IPS-NIHi7 (cell line): ENCODE data around the gene CCDC117.
A peak's percentile ranks its signal among the peaks of the same experiment; 100 is the strongest.
"Not testable (repeated sequence)": the region's sequence is repeated elsewhere in the genome, so short reads cannot be mapped to it uniquely, and the experiment has no call there.

Experiments
- DNase-seq: peaks from one replicate; pipeline ENCODE4 v3.0.0; 2012; ENCODE audit warnings: mixed read lengths; ENCODE audit errors: extremely low spot score

CCDC117 gene, protein sequence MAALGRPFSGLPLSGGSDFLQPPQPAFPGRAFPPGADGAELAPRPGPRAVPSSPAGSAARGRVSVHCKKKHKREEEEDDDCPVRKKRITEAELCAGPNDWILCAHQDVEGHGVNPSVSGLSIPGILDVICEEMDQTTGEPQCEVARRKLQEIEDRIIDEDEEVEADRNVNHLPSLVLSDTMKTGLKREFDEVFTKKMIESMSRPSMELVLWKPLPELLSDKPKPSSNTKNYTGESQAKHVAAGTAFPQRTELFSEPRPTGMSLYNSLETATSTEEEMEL

DNA sequence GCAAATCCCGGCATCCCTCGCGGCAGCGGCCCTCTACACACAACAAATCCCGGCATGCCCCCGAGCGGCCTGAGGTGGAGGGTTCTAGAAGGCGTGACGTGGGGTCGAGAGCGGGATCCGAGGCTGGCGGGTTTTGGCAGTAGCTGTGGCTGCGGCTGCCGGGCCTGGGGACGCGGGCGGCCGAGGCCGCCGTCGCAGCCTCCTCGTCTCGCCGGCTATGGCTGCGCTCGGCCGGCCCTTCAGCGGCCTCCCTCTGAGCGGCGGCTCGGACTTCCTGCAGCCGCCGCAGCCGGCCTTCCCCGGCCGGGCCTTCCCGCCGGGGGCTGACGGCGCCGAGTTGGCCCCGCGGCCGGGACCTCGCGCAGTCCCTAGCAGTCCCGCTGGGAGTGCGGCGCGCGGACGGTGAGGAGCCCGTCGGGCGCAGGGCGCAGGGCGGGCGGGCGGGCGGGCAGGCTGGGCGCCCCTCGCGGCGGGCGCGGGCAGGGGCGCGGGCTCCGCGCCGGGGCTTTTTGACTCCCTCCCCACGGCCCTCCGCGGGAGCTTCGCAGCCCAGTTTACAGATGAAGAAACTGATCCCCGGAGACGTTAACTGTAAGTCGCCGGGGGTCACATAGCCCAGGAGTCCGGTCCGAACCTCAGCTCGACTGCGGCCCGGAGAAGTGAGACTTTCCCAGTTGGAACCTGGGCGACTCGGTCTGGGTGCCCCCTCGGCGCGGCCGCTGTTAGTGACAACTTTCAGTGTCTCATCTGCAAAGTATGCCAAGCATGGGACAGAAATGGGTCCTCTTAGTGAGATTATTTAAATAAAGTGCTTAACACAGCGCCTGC, at the start of gene CCDC117:
Gene CCDC117, plus strand, starts transcription at position 63 of the 828 bp plus-strand sequence. Its CDS starts 155 bp downstream, at position 218.
- DNase-seq = peak; percentile 95

GRCh38 chr22:28728002-28728401, 44.5 kb upstream of the CCDC117 start:
- no peak for DNase-seq

DNA sequence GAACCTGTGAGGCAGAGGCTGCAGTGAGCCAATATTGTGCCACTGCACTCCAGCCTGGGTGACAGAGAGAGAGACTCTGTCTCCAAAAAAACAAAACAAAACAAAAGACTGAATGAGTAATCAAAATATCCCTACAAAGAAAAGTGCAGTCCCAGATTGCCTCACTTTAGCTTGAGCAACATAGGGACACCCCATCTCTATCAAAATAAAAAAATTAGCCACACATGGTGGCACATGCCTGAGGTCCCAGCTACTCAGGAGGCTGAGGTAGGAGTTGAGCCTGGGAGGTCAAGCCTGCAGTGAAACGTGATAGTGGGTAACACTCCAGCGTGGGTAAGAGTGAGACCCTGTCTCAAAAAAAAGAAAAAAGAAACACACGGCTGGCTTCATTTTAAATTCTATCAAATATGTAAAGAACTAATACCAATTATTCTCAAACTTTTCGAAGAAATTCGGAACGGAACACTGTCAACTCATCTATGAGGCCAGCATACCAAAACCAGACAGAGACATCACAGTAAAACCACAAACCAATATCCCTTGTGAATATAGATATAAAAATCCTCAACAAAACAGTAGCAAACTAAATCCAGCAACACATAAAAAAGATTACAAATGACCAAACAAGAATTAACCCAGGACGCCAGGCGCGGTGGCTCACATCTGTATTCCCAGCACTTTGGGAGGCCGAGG, 43.7 kb upstream of the CCDC117 start:
- DNase-seq = no peak

DNA sequence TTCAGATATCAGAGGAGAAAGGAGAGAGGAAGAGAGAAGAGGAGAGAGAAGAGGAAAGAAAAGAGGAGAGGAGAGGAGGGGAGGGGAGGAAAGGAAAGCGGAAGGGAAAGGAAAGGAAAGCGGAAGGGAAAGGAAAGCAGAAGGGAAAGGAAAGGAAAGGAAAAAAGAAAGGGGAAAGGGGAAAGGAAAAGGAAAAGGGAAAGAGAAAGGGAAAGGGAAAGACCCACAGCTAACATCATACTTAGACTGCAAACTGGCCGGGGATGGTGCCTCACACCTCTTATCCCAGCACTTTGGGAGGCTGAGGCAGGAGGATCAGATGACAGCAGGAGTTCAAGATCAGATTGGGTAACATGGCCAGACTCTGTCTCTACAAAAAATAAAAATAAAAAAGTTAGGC, 42.3 kb upstream of the CCDC117 start:
- DNase-seq = no peak

- DNase-seq = no peak
These were observed 38.1 kb upstream of the CCDC117 start for GRCh38 chr22:28734393-28734792.

DNA sequence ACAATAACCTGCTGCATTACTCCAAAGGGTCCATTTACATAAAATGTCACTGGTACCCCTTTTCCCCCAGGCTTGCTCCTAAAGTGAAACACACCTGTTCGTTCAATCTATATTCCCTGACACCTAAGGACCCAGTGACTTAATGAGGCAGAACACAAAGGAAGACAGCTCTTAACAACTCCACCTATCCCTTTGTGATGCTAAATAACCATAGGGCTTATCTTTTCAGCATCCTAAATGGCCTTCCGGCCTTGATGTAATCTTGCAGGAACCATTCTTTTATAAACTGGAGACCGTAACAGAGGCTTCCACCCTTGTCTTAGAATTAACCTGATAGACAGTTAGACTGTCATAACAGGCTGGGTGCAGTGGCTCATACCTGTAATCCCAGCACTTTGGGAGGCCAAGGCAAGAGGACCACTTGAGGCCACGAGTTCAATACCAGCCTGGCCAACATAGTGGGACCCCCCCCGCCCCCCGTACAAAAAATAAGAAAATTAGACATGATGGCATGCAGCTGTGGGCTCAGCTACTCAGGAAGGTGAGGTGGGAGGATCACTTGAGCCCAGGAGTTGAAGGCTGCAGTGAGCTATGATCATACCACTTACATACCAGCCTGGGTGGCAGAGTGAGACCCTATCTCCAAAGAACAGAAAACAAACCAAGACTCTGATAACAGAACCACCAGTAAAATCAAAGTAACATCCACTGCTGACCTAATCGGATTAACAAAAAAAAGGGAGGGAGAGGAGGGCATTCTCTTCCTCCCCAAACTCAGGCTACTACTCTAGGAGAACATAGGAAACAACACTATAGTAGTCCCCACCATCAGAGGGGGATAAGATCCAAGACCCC, 36.0 kb upstream of the CCDC117 start:
- peak; percentile 54 for DNase-seq

DNA sequence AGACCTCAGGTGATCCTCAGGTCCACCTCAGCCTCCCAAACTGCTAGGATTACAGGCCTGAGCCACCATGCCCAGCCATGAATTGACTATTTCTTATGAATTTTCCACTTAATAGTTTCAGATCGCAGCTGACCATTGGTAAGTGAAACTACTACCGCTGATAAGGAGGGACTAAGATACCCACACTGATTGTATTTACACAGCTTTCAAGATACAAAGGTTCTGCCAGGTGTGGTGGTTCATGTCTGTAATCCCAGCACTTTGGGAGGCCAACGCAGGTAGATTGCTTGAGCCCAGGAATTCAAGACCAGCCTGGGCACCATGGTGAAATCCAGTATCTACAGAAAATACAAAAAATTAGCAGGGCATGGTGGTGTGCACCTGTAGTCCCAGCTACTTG, 34.8 kb upstream of the CCDC117 start:
- DNase-seq = no peak

- DNase-seq = not testable (repeated sequence)
These were observed 33.6 kb upstream of the CCDC117 start for GRCh38 chr22:28738876-28739275.

DNA sequence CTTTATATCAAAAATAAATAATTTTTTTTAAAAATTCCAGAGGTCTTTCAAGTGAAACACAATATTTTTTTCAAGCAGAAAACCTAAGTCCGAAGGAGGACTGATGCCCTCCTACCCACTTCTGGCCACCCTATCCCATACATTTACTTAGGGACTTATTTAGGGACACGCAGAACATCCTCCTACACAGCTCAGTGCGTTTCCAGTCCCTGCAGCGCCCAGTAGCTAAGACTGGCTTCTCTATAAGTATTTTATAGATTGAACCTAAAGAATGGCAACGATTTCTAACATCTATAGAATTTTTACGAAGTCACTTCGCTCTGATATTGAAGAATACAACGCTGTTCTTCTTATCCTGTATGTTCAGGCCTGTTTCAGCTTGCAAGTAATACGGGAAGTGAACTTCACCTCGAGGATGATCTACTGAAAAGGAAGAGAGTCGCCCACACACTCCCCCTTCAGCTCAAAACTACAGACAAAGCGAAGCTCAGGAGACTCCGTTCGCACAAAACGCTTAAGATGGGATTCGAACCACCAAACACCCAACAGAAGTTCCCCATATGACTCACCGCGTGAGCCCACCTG, 31.2 kb upstream of the CCDC117 start:
- no peak for DNase-seq

DNA sequence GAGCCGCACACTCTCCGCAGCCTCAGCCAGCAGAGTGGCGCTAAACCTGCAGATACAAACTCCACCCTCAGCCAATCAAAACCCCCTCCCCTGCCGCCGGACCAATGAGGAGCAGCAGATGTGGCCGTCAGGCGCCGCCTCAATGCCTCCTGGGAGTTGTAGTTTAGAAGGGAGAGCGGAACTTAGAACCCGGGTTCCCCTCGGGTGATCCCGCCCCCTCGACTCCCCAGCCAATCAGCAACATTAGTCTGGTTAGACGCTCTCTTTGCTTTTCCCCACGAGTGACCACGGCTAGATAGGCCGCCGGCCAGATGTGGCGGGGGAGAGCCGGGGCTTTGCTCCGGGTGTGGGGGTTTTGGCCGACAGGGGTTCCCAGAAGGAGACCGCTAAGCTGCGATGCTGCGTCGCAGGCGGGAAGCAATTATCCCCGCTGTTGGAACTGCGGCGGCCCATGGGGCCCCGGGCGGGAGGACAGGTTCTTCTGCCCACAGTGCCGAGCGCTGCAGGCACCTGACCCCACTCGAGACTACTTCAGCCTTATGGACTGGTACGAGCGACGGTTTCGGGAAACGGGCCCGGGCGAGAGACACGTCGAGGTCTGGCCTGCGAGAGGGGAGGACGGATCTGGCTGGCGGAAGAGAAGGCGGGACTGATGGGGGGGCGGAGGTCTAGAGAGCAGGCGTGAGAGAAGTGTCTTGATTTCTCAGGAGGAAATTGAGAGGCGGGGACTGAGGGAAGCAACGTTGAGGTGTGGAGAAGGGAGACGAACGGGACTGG, 30.5 kb upstream of the CCDC117 start, which contains the start of the genes CHEK2 and HSCB:
Gene CHEK2, minus strand, starts transcription at position 36 of the 777 bp plus-strand sequence. CDS start 7,099 bp downstream, outside the sequence.
Gene HSCB, plus strand, starts transcription at position 255 of the 777 bp plus-strand sequence. Its CDS starts 57 bp downstream, at position 312.
- DNase-seq = peak; percentile 96

GRCh38 chr22:28742562-28742962, 29.9 kb upstream of the CCDC117 start:
- DNase-seq = no peak

GRCh38 chr22:28743852-28744251, 28.6 kb upstream of the CCDC117 start:
- DNase-seq = no peak

DNA sequence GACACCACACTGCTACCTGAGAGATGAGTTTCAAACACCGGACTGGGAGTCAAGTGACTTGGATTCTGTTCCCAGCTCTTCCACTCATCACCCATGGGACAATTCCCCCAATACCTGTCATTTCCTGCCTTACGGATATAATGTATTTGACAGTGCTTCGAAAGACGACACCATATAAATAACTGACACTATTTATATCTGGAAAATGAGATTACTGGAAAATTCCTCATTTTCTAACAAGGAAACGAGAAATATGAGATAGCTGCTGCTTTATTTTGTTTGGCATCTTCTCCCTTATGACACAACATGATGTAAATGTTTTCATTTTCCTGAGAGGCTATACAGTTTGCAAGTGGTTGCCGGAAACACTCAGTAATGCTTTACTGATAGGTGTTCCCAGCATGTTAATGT, 22.0 kb upstream of the CCDC117 start:
- no peak for DNase-seq

GRCh38 chr22:28754512-28754911, 18.0 kb upstream of the CCDC117 start:
- DNase-seq = not testable (repeated sequence)

DNA sequence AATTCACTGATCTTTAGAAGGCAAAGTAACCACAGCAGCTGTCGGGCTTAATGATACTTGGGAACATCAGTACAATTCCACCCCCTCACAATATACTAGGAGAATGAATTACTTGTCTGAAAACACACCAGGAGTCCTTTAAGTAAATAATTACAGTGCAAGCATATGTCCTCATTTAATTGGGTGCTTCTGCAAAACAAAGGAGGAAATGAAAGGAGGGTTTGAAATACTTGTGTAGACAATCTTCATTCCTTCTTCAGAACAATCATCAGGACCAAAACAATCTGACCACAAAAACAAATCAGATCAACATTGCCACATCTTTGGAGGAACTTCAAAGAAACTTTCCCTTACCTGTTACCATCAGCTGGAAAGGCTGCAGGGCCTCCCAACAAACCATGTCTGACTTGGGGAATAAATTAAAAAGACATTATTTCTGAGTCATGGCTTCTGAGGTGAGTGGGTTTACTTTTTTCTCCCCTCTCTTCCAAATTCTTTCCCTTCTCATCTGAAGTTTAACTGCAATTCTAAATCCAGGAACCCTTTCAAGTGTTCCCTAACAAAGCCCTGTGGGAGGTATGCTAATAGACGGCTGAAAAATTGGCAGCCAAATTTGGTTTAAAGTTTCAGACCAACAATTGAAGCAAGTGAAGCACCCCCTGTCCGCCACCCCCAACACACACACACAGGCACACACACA, 12.5 kb upstream of the CCDC117 start:
- peak; percentile 32 for DNase-seq

- no peak for DNase-seq
These were observed 11.1 kb upstream of the CCDC117 start for GRCh38 chr22:28761449-28761755.

GRCh38 chr22:28762000-28762399, 10.5 kb upstream of the CCDC117 start:
- not testable (repeated sequence) for DNase-seq

DNA sequence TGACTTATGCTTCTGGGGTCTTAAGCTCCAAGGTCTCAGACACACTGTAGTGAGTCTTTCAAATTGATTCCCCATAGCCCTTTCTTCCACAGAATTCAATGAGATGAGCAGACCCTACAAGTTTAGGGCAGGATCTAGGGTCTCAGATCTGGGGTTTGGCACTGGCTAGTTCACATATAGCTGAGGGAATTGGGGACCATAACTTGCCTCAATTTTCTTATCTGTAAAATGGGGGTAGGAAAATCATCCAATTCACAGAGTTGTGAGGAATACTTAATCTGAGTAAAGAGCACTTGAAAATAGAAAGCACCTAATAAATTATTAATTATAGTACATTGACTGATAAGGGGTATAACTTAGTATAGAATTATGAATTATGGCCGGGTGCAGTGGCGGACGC, 5.9 kb upstream of the CCDC117 start:
- DNase-seq = no peak

GRCh38 chr22:28768701-28769393, 3.6 kb upstream of the CCDC117 start:
- DNase-seq = no peak
